HG02642 (cell line): Measurements from ENCODE around the gene TARM1.
"Not testable (repeated sequence)": the region's sequence is repeated elsewhere in the genome, so short reads cannot be mapped to it uniquely, and the experiment has no call there.

Source experiments
- ATAC-seq: cut with Tn5 transposase; IDR thresholded peaks from one replicate; pipeline ENCODE4 v1.9.1; 2021; ENCODE audit warnings: mild to moderate bottlenecking; ENCODE audit not compliant: unreplicated experiment, poor library complexity

TARM1 gene

GRCh38 chr19:54036542-54036941, 44.6 kb downstream of the TARM1 start:
- not testable (repeated sequence) for ATAC-seq

GRCh38 chr19:54035215-54036178, 45.7 kb downstream of the TARM1 start:
- no peak for ATAC-seq

- no peak for ATAC-seq
Measured at GRCh38 chr19:54030895-54031586, 50.1 kb downstream of the TARM1 start.

GRCh38 chr19:54029930-54030490, 51.2 kb downstream of the TARM1 start:
- ATAC-seq = no peak

- ATAC-seq = no peak
Measured at GRCh38 chr19:54029301-54029700, 51.9 kb downstream of the TARM1 start.

GRCh38 chr19:54026656-54027055, 54.5 kb downstream of the TARM1 start:
- ATAC-seq = no peak

GRCh38 chr19:54024660-54025059, 56.5 kb downstream of the TARM1 start:
- no peak for ATAC-seq

GRCh38 chr19:54023191-54023590, 58.0 kb downstream of the TARM1 start:
- ATAC-seq = no peak

GRCh38 chr19:54021932-54022331, 59.2 kb downstream of the TARM1 start:
- no peak for ATAC-seq

GRCh38 chr19:54021363-54021762, 59.8 kb downstream of the TARM1 start:
- no peak for ATAC-seq
